Renal cortex interstitium (tissue), 11 donors: ENCODE data around the gene CCDC85B. TPM values are rescaled to one million over a fixed set of nuclear protein-coding genes. Genes with fewer than 3 reads are reported as not detected.
A peak's percentile ranks its signal among the peaks of the same experiment; 100 is the strongest.

ENCODE experiments used
- DNase-seq, 11 donors: peaks; one replicate each; pipeline ENCODE4 v3.0.0-alpha.2; 2013; ENCODE audit warnings: low read depth in 9 of 11, low spot score in 4 of 11; ENCODE audit errors: extremely low read depth in 1 of 11
- polyA plus RNA-seq, 3 donors: library from polyadenylated mRNA; unstranded; fragments of 120-200 nt; gene quantifications; one replicate each; pipeline ENCODE4 v1.2.1, GENCODE V29; 2013; ENCODE audit not compliant: insufficient read length in 3 of 3

CCDC85B gene
- polyA plus RNA-seq, 3 donors, result 5.7 to 17.4 (median 11.1) TPM

- no peak for DNase-seq
Observed at GRCh38 chr11:65854161-65854592, 36.3 kb upstream of the CCDC85B start.

- no peak for DNase-seq
Observed at GRCh38 chr11:65854852-65855837, 35.3 kb upstream of the CCDC85B start.

DNA sequence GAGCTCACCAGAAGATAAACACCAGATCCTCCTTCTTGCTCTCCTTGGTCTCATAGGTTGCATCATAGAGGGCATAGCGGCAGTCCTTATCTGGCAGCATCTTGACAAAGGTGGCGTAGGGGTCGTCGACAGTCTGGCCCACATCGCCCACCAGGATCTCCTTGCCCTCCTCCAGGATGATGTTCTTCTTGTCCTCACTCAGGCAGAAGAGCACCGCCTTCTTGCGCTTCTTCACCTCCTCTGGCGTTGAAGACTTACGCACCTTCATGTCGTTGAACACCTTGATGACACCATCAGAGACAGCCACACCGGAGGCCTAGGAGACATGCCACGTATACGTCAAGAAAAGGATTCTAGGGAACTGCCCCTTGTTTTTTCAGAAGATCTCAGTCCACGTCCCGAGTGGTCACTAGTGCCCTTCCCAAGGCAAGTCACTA is 34.5 kb upstream of the CCDC85B start:
- no peak for DNase-seq

DNA sequence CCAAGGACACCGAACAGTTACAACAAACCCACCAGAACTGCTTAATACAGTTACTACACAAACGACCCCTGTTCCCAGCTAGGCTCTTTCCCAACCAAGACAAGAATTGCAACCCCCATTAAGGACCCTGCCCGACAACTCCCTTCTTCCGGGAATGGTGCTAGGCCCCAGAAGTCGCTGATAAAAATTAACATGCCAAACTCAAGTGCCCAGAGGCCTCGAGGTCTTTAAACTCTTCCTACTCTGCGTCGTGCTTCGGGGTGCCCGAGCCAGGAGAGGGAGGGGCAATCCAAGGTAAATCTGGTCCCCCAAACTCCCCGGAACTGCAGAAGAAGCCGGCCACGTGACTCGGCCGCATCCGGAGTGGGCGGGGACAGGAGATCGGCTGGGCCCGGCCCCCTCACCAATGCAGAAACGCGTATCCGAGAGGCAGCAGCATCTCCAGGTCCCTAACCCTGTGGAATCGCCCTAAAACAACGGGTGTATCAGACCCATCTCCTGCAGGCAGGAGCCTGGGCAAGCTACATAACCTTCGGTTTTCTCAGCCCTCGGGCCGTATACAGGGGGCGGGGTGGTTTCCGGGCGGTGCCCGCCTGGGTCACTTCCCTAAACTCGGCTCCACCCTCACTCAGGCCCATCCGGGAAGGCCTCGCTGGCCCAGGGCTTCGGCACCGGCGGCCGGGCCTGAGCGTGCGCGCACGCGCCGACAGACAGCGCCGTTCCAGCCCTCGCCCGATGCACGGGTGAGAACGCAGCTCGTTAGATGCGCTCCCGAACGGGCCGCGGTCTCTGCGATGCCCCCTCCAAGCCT is 33.6 kb upstream of the CCDC85B start:
- peak in 2 of 11 donors; percentile 39 to 43 for DNase-seq

DNA sequence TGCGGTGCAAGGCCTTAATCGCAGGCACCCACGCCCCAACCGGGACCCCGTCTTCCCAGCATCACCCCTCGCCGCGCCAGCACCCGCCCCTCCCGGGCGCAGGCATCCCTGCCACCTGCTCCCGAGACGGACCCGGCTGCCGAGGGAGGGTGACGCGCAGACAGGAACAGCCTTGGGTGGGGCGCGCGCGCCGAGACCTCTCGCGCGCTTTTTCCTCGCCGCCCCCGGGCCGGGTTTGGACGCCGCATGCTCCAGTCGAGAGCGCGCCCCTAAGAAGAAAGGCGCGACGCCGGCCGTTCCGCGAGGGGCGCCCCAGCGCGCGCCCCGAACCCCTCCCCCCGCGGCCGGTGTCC is 33.0 kb upstream of the CCDC85B start:
- DNase-seq, result no peak

DNA sequence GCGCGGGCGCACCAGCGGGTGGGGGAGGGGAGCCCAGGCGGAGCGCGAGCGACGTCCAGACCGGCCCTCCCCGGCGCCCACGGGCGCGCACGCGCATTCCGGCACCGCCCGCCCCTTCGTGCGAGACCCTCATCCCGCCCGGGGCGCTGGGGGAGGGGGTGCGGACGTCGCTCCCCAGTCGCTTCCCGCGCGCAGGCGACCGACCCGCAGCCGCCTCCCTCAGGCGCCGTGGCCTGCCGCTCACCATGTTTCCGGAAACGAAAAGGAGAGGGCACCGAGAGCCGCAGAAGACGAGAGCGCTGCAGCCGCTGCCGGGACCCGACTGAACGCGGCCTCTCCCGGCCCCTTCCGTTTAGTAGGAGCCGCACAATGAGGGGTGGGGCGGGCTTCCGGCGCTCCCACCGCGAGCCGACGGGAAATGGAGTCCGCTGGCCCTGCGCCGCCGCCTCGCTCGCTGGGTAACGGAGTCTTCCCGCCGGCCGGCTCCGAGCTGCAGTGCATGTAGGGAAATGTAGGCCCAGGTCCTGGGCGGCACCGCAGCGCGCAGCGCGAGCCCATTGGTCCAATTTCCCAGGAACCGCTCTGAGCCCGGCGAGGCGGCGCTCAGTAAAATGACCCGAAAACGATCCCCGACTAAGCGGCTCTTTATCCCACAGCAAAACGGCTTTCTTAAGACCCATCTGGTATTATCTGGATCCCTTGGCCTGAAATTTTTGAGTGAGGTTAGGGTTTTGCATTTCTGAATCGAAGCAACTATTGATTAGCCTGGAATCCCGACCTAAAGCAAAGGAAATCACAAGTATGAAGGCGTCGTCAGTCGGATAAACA is 32.4 kb upstream of the CCDC85B start, which contains the start of gene CFL1:
Gene CFL1 (minus strand): TSS at position 328 of the 828 bp plus-strand sequence. CDS start 81 bp downstream, at position 247.
- DNase-seq, result peak; percentile 84 to 97 (median 95)

GRCh38 chr11:65858681-65859087 is 31.8 kb upstream of the CCDC85B start:
- DNase-seq, result peak in 1 of 11 donors; percentile 30

GRCh38 chr11:65859095-65859811 is 31.2 kb upstream of the CCDC85B start:
- peak; percentile 86 to 98 (median 96) for DNase-seq

DNA sequence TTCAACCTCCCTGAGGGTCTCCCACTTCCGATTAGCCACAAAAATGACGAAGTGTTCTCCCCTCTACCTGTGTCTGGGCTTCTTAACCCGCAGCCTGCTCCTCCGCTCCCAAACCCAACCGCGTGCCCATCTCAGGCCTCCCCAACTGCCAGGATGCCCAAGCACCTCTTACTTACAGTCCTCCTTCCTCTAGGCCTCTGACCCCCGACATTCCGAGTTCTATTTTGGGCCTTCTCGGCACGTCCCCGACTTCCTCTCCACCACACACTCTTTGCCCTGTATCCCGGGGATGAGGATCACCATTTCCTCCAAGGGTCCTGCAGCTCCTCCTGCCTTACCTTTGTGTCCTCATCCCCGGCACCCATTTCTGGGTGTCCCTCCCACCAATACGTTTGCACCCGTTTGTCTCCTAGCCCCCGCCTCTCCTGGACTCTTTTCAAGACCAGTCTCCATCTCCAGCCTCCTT is 30.6 kb upstream of the CCDC85B start:
- DNase-seq, result no peak

DNA sequence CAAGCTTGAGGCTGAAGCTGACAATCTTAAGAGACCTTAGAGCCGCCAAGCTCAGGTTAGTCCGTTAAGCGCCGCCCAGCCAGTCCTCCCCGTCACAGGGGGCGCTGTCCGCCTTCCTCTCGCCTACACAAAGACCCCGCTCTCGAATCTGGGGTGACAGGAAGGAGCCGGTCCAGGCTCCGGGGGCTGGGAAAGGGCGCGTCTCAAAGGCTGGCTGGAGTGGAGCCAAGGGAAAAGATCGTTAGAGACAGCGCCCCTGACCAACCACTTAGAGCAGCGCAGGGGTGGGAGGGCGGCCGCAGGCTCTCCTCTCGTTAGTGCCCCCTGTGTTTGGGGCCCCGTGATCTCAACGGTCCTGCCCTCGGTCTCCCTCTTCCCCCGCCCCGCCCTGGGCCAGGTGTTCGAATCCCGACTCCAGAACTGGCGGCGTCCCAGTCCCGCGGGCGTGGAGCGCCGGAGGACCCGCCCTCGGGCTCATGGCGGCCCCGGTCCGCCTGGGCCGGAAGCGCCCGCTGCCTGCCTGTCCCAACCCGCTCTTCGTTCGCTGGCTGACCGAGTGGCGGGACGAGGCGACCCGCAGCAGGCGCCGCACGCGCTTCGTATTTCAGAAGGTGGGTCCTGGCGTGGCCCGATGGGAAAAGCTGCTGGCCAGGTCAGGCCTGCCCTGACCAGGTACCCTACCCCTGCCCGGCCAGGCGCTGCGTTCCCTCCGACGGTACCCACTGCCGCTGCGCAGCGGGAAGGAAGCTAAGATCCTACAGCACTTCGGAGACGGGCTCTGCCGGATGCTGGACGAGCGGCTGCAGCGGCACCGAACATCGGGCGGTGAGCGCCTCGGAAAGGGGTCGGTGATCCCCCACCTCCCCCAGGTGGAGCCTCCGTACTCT is 30.0 kb upstream of the CCDC85B start, which contains the start of gene MUS81:
Gene MUS81 (plus strand): TSS at position 156 of the 887 bp plus-strand sequence. CDS start 321 bp downstream, at position 477.
- peak; percentile 88 to 98 (median 95) for DNase-seq

- no peak for DNase-seq
Observed at GRCh38 chr11:65861165-65861505, 29.3 kb upstream of the CCDC85B start.

GRCh38 chr11:65861533-65862183 is 28.8 kb upstream of the CCDC85B start:
- DNase-seq, result no peak

GRCh38 chr11:65862191-65862735 is 28.2 kb upstream of the CCDC85B start:
- no peak for DNase-seq

DNA sequence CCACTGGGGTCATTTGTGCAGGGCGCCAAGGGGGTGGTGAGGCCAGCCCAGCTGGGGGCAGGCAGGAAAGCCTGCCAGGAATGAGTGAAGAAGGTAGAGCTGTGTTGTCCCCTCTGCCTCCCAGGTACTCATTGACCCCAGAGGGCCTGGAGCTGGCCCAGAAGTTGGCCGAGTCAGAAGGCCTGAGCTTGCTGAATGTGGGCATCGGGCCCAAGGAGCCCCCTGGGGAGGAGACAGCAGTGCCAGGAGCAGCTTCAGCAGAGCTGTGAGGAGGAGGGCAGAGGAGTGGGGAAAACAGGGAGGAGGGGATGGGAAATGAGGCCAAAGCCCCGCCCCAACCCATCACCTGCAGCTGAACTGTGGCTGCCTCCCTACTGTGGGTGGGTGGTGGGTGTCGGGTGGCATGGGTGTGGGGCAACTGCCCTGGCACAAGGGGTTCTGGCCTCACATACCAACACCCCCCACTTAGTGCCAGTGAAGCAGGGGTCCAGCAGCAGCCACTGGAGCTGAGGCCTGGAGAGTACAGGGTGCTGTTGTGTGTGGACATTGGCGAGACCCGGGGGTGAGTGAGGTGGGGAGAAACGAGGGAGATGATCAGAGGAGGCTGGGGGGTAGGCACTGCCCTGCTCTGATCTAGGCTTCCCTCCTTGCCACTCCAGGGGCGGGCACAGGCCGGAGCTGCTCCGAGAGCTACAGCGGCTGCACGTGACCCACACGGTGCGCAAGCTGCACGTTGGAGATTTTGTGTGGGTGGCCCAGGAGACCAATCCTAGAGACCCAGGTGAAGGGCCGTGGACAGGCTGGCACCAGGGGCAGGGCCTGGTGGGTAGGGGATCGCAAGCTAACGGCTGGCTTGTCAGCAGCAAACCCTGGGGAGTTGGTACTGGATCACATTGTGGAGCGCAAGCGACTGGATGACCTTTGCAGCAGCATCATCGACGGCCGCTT is 27.3 kb upstream of the CCDC85B start:
- no peak for DNase-seq
